H1 (cell line): ENCODE measurements around the gene RNASE12. TPM values are rescaled to one million over a fixed set of nuclear protein-coding genes. Genes with fewer than 3 reads are reported as not detected.

Source experiments
- CTCF ChIA-PET: fragments of 300-600 bp; sonication (Branson Sonifier 250); formaldehyde crosslinking; loops from one replicate; lab custom pipeline; 2021; ENCODE audit not compliant: partially characterized antibody; lab: Charles Lee
- POLR2A ChIA-PET: fragments of 300-600 bp; sonication (Branson Sonifier 250); formaldehyde crosslinking; loops from one replicate; lab custom pipeline; 2021; ENCODE audit warnings: inconsistent platforms; ENCODE audit not compliant: partially characterized antibody; lab: Charles Lee
- DNase-seq, 2 experiments: peaks; one replicate each; pipeline versions ENCODE4 v3.0.0 to v3.0.0-alpha.2; 2010 to 2022; ENCODE audit warnings: low spot score in 2 of 2, low read depth in 1 of 2, mixed read lengths in 1 of 2
- FAIRE-seq: peaks from 2 replicates; lab custom pipeline; 2011; peaks lifted over from hg19 to GRCh38; lab: Jason Lieb, UNC
- H2AFZ ChIP-seq: 2 replicates; pipeline ENCODE4 v1.8.1; 2012; ENCODE audit warnings: low read length, inconsistent platforms
- H2AK5ac ChIP-seq: 2 replicates; pipeline ENCODE4 v1.6.1; 2013; ENCODE audit warnings: low read depth, low read length
- H2BK120ac ChIP-seq: replicated peaks from 2 replicates; pipeline ENCODE3; 2013; ENCODE audit warnings: low read depth, low read length, inconsistent platforms
- H2BK12ac ChIP-seq: 2 replicates; pipeline ENCODE4 v1.6.1; 2013; ENCODE audit warnings: low read depth, low read length
- H2BK15ac ChIP-seq: 2 replicates; pipeline ENCODE4 v1.6.1; 2013; ENCODE audit warnings: low read length
- H2BK20ac ChIP-seq: 2 replicates; pipeline ENCODE4 v1.6.1; 2013; ENCODE audit warnings: low read length
- H2BK5ac ChIP-seq: 2 replicates; pipeline ENCODE4 v1.6.1; 2013; ENCODE audit warnings: low read depth, low read length
- H3K14ac ChIP-seq: 2 replicates; pipeline ENCODE4 v1.6.1; 2013; ENCODE audit warnings: inconsistent platforms; ENCODE audit not compliant: insufficient read length
- H3K18ac ChIP-seq: 2 replicates; pipeline ENCODE4 v1.6.1; 2013; ENCODE audit warnings: low read length; ENCODE audit errors: extremely low read depth
- H3K23ac ChIP-seq: 2 replicates; pipeline ENCODE4 v1.6.1; 2013; ENCODE audit warnings: inconsistent platforms; ENCODE audit not compliant: insufficient read length
- H3K23me2 ChIP-seq: 2 replicates; pipeline ENCODE4 v1.6.1; 2013; ENCODE audit warnings: low read depth, low read length
- H3K27ac ChIP-seq: 2 replicates; pipeline ENCODE4 v1.6.1; 2011; ENCODE audit warnings: low read depth, low read length, inconsistent platforms
- H3K27me3 ChIP-seq, 4 experiments: replicated peaks in 1 of 4; 1 replicate in 1 of 4; 2 replicates in 3 of 4; pipeline versions ENCODE4 v1.6.1 to v1.8.1; 2011 to 2013; ENCODE audit warnings: low read length in 3 of 4, mild to moderate bottlenecking in 3 of 4, inconsistent platforms in 2 of 4, mixed read lengths in 2 of 4, moderate library complexity in 1 of 4; ENCODE audit not compliant: control insufficient read depth in 3 of 4, insufficient read depth in 3 of 4; ENCODE audit errors: extremely low read depth in 1 of 4
- H3K36me3 ChIP-seq, 4 experiments: 2 replicates each; pipeline versions ENCODE4 v1.6.1 to v1.8.1; 2011 to 2013; ENCODE audit warnings: mild to moderate bottlenecking in 4 of 4, low read length in 3 of 4, moderate library complexity in 2 of 4, control low read depth in 1 of 4, inconsistent platforms in 1 of 4; ENCODE audit not compliant: insufficient read depth in 4 of 4, control insufficient read depth in 2 of 4
- H3K4ac ChIP-seq: replicated peaks from 2 replicates; pipeline ENCODE3; 2013; ENCODE audit warnings: low read length, low read depth, mixed read lengths, inconsistent platforms; ENCODE audit not compliant: insufficient read length
- H3K4me1 ChIP-seq, 4 experiments: replicated peaks in 1 of 4; 1 replicate in 1 of 4; 2 replicates in 3 of 4; pipeline versions ENCODE4 v1.6.1 to v1.8.1; 2011 to 2013; ENCODE audit warnings: low read length in 3 of 4, inconsistent platforms in 2 of 4, mixed read lengths in 1 of 4; ENCODE audit not compliant: insufficient read depth in 4 of 4, control insufficient read depth in 3 of 4
- H3K4me2 ChIP-seq, 2 experiments: 2 replicates each; pipeline versions ENCODE4 v1.6.1 to v1.8.1; 2011 to 2013; ENCODE audit warnings: low read depth in 2 of 2, low read length in 2 of 2, control low read depth in 1 of 2, inconsistent platforms in 1 of 2, mild to moderate bottlenecking in 1 of 2; ENCODE audit not compliant: insufficient read depth in 1 of 2
- H3K4me3 ChIP-seq, 4 experiments: fragments of 200-600, 300-600 bp in 1 of 4; sonication (generic), shearing (Covaris generic), sonication (Bioruptor Twin) in 1 of 4; 2 replicates each; pipeline versions ENCODE4 v1.5.1 to v1.8.1; 2011 to 2016; ENCODE audit warnings: low read length in 4 of 4, low read depth in 3 of 4, control low read depth in 2 of 4, inconsistent platforms in 2 of 4, mild to moderate bottlenecking in 2 of 4, mixed read lengths in 1 of 4, moderate library complexity in 1 of 4; ENCODE audit not compliant: insufficient read depth in 2 of 4; ENCODE audit errors: extremely low read depth in 1 of 4
- H3K56ac ChIP-seq: replicated peaks from 2 replicates; pipeline ENCODE3; 2013; ENCODE audit warnings: low read depth, mild to moderate bottlenecking, mixed read lengths, low read length, inconsistent platforms; ENCODE audit not compliant: insufficient read length
- H3K79me1 ChIP-seq: 2 replicates; pipeline ENCODE4 v1.6.1; 2013; ENCODE audit warnings: low read depth, low read length, control low read depth
- H3K79me2 ChIP-seq, 2 experiments: 2 replicates each; pipeline versions ENCODE4 v1.6.1 to v1.8.1; 2012 to 2013; ENCODE audit warnings: low read length in 2 of 2, mild to moderate bottlenecking in 2 of 2, inconsistent platforms in 1 of 2; ENCODE audit not compliant: insufficient read depth in 2 of 2, control insufficient read depth in 1 of 2
- H3K9ac ChIP-seq, 4 experiments: replicated peaks in 1 of 4; 1 replicate in 1 of 4; 2 replicates in 3 of 4; pipeline versions ENCODE4 v1.6.1 to v1.8.1; 2011 to 2013; ENCODE audit warnings: low read depth in 3 of 4, low read length in 3 of 4, control low read depth in 2 of 4, mild to moderate bottlenecking in 2 of 4, moderate library complexity in 2 of 4, inconsistent platforms in 1 of 4; ENCODE audit errors: extremely low read depth in 1 of 4
- H3K9me3 ChIP-seq, 2 experiments: 2 replicates each; pipeline versions ENCODE4 v1.6.1 to v1.8.1; 2012 to 2013; ENCODE audit warnings: mild to moderate bottlenecking in 2 of 2, moderate library complexity in 2 of 2, control low read depth in 1 of 2, inconsistent platforms in 1 of 2, low read depth in 1 of 2, low read length in 1 of 2, mixed read lengths in 1 of 2; ENCODE audit not compliant: insufficient read depth in 2 of 2
- H4K20me1 ChIP-seq, 2 experiments: replicated peaks in 1 of 2; 2 replicates each; pipeline versions ENCODE3 to v1.8.1; 2011 to 2013; ENCODE audit warnings: inconsistent platforms in 2 of 2, low read length in 2 of 2, mild to moderate bottlenecking in 1 of 2; ENCODE audit not compliant: insufficient read depth in 2 of 2, control insufficient read depth in 1 of 2
- H4K5ac ChIP-seq: 2 replicates; pipeline ENCODE4 v1.6.1; 2013; ENCODE audit warnings: low read length, low read depth, mixed read lengths, inconsistent platforms; ENCODE audit not compliant: insufficient read length
- H4K8ac ChIP-seq: 2 replicates; pipeline ENCODE4 v1.8.0; 2013; ENCODE audit warnings: mild to moderate bottlenecking, moderate library complexity, low read length, inconsistent platforms; ENCODE audit not compliant: insufficient read depth; ENCODE audit errors: extremely low read depth
- H4K91ac ChIP-seq: replicated peaks from 2 replicates; pipeline ENCODE3; 2013; ENCODE audit warnings: low read length, mixed read lengths, inconsistent platforms; ENCODE audit not compliant: insufficient read length
- EGR1 ChIP-seq: IDR thresholded peaks from 2 replicates; pipeline ENCODE4 v1.6.1; 2011; ENCODE audit warnings: low read depth, low read length, borderline replicate concordance
- SP1 ChIP-seq: IDR thresholded peaks from 2 replicates; pipeline ENCODE4 v1.6.1; 2011; ENCODE audit warnings: low read depth, low read length
- TAF7 ChIP-seq: optimal IDR thresholded peaks from 2 replicates; pipeline ENCODE3; 2011; ENCODE audit warnings: low read depth, mild to moderate bottlenecking, inconsistent platforms, low read length, moderate library complexity, borderline replicate concordance
- YY1 ChIP-seq: IDR thresholded peaks from 2 replicates; pipeline ENCODE4 v1.6.1; 2011; ENCODE audit warnings: low read depth, mild to moderate bottlenecking, low read length
- WGBS, 2 experiments: shearing (Covaris generic) in 1 of 2; methylation state at CpG; one replicate each; pipeline versions ENCODE4 v1.1.6 to v1.1.7; 2013 to 2015; ENCODE audit warnings: low lambda C conversion rate in 2 of 2, mixed read lengths in 2 of 2, inconsistent platforms in 1 of 2, low coverage in 1 of 2, missing lambda C conversion rate in 1 of 2; ENCODE audit not compliant: insufficient replicate concordance in 2 of 2, insufficient coverage in 1 of 2, insufficient read length in 1 of 2; ENCODE audit errors: extremely low coverage in 1 of 2, missing lambda C conversion rate in 1 of 2; 5-methylcytosine and 5-hydroxymethylcytosine counted together
- polyA plus RNA-seq, 7 experiments: library from polyadenylated mRNA; depleted of rRNA in 3 of 7; stranded (reverse) in 5 of 7; unstranded in 2 of 7; fragments of >200 nt in 5 of 7; fragments of 200-250 nt in 2 of 7; gene quantifications; 1 replicate in 5 of 7; 2 replicates in 1 of 7; 4 replicates in 1 of 7; pipeline versions ENCODE4 v1.2.1 to v1.2.3, GENCODE V29; 2011 to 2013; ENCODE audit warnings: missing spikeins in 2 of 7, mixed read lengths in 2 of 7
- total RNA-seq: library from RNA; stranded (reverse); fragmentation: NEBNext Ultra II Directional; extraction: Animal tissue kit (Norgen Biotek cat#: 25700); gene quantifications from 2 replicates; pipeline ENCODE4 v1.2.1, GENCODE V29; 2021

RNASE12 gene
- total and polyA plus RNA-seq, 2 of the 8 experiments (the other 6 are each of a cell fraction or from before 2014, with no cell fraction given) = not detected

DNA sequence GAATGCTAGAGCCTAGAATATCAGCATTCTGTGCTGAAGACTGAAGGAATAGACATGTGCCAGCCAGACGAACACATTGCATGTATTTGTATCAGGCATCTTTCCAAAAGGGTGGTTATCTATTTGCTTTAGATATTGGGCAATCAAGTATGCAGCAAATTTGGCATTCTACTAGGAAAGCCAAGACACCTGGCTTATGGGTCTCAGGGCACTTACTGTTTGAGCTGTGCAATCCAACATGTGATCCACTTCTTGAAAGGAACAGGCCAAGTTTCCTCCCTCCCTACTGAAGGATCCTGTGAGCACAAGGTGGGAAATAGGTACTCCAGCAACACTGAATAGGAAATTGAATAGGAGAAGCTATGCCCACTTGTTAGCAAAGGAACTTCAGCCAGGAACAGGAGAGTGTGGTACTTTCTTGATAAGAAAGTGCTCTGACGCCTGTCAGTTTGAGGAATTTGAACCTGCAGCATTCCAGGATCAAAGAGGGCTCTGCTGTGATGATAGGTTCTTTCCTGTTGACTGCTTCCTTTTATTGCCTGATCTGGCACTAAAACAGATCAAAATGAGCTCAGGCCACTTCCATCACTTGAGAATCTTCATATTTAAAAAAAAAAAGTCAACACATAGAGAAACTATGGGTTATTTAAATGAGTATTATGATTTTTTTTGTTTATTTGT lies 29.8 kb upstream of the RNASE12 start:
- Histone ChIP-seq H3K27ac (no peak overlapping the region), H3K4me3 (no peak overlapping the region), H2AFZ (no peak overlapping the region), H3K18ac (no peak overlapping the region), H4K20me1 (no peaks in the 10 kb centered on the region), H4K8ac (no peak overlapping the region), H4K5ac (no peak overlapping the region), H2BK15ac (no peak overlapping the region), H3K23ac (no peak overlapping the region), H3K56ac (no peak overlapping the region), H3K4me2 (no peak overlapping the region), H3K9me3 (no peaks in the 10 kb centered on the region), H2BK5ac (no peak overlapping the region), H4K91ac (no peak overlapping the region), H3K4ac (no peak overlapping the region), H2BK20ac (no peak overlapping the region), H3K36me3 (no peaks in the 10 kb centered on the region), H2AK5ac (no peak overlapping the region), H3K14ac (no peak overlapping the region), H3K79me2 (no peaks in the 10 kb centered on the region), H3K9ac (no peak overlapping the region), H2BK12ac (no peak overlapping the region), H3K4me1 (peaks cover 0 to 4% (median 0%) of the 10 kb centered on the region in 4 experiments; a peak in 2 of 7 replicates), H2BK120ac (no peak overlapping the region), H3K23me2 (peaks cover 12% of the 10 kb centered on the region), H3K79me1 (no peaks in the 10 kb centered on the region), H3K27me3 (peaks cover 0 to 7% (median 3%) of the 10 kb centered on the region in 4 experiments; a peak in 3 of 7 replicates)
- POLR2A ChIA-PET = interaction anchor here (1.9 kb wide), 1 partner anchor 61 kb away, joined by 6 read pairs; no protein-coding TSS in a partner anchor
- no peak for DNase-seq
- 79% methylated on average over 2 of the region's 2 CpGs; no CpG with 5 or more reads in 1 of the 2 experiments for WGBS, 2 experiments
- no peak for FAIRE-seq
- CTCF ChIA-PET = interaction anchor here (1.4 to 3.8 kb wide), 6 partner anchors 8 to 74 kb away, joined by 4 to 21 read pairs (median 9); no protein-coding TSS in a partner anchor
- TF ChIP-seq SP1 = no peak
- TF ChIP-seq YY1 = no peak
- TF ChIP-seq TAF7 = no peak
- no peak for TF ChIP-seq EGR1
